PC-3 (cell line): ENCODE results near the gene MICALL1.

Experiments
- EZH2 ChIP-seq: fragments of 300-600 bp; sonication (generic); IDR thresholded peaks from one replicate; pipeline ENCODE4 v1.6.1; 2017; ENCODE audit warnings: antibody characterized with exemption, mild to moderate bottlenecking, low read length; ENCODE audit not compliant: unreplicated experiment
- EZH2phosphoT487 ChIP-seq: fragments of 300-600 bp; sonication (generic); IDR thresholded peaks from 2 replicates; pipeline ENCODE4 v1.6.1; 2018; ENCODE audit warnings: mild to moderate bottlenecking, antibody characterized with exemption, low read length, borderline replicate concordance
- TF ChIP-seq, protein P1 (sequence below): fragments of 300-600 bp; sonication (generic); conservative IDR thresholded peaks from 2 replicates; pipeline ENCODE4 v1.5.1; 2017; ENCODE audit warnings: antibody characterized with exemption, low read depth, mild to moderate bottlenecking, low read length

DNA sequence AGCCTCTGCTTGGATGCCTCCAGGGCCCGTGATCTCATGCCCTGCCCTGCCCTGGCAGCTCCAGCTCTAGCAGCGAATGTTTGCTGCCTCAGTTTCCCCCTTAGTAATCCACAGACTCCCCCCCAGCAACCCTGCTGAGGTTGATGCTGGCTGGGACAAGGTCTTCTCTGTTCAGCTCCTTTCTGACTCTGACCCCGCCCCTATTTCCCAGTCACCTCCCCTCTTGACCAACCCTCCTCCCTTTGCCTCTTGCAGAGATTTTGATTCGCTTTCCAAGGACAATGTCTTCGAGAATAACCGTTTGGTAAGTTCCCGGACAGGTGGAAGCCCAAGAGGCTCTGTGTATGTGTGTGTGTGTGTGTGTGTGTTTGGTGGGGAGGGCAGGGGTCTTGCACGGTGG, 5.6 kb downstream of the MICALL1 start:
- TF ChIP-seq, protein P1, sequence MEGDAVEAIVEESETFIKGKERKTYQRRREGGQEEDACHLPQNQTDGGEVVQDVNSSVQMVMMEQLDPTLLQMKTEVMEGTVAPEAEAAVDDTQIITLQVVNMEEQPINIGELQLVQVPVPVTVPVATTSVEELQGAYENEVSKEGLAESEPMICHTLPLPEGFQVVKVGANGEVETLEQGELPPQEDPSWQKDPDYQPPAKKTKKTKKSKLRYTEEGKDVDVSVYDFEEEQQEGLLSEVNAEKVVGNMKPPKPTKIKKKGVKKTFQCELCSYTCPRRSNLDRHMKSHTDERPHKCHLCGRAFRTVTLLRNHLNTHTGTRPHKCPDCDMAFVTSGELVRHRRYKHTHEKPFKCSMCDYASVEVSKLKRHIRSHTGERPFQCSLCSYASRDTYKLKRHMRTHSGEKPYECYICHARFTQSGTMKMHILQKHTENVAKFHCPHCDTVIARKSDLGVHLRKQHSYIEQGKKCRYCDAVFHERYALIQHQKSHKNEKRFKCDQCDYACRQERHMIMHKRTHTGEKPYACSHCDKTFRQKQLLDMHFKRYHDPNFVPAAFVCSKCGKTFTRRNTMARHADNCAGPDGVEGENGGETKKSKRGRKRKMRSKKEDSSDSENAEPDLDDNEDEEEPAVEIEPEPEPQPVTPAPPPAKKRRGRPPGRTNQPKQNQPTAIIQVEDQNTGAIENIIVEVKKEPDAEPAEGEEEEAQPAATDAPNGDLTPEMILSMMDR, result no peak
- TF ChIP-seq EZH2, result no peak
- no peak for TF ChIP-seq EZH2phosphoT487
